Measurements from ENCODE around the gene TENM3.
"Not testable (repeated sequence)": the region's sequence is repeated elsewhere in the genome, so short reads cannot be mapped to it uniquely, and the experiment has no call there.

Gene TENM3

DNA sequence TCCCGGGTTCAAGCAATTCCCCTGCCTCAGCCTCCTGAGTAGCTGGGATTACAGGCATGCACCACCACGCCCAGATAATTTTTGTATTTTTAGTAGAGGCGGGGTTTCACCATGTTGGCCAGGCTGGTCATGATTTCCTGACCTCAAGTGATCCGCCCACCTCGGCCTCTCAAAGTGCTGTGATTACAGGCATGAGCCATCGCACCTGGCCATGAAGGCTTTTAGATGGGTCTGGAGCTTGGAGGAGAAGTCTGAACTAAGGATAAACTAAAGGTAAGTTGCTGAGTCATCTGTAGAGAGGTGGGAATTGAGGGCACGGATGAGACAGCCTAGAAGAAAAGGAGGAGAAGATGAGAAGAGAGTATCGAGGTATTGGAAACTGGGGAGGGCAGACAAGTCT lies at the start of gene TENM3:
Gene TENM3, plus strand, starts transcription at position 199 of the 400 bp plus-strand sequence. CDS start 80,619 bp downstream, outside the sequence.
- not testable (repeated sequence) for DNase-seq (ENCODE audit: low spot score)

DNA sequence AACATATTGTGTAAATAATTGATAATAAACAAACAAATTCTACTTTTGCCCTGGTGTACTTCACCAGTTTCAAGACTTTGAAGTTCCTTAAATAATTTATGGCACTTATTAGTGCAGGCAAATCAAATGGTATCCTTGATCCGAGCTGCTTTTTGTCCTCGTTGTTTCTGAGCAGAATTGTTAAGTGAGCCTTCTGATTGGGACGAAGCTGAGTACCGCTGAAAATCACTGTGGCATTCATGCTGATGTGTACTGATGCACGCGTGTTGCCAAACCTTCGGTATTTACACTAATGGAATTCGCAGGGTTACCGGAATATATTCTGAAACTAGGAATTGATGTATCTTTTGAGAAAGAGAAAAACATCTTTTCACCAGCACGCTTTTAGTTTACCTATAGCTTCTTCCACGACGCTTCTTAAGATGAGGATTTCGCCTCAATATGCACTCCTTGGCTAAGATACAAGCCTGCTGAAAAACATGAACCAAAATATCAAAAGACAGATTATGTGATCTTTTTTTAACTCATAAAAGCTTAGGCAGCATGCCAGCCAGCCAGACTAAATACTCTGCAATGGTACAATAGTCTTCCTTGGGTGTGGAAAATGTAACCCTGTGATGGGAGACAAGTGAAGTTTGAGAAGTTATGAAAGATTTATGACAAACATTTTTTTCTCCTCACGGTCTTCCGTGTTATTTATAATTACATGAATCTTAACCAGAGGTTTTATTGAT lies 48.9 kb upstream of the TENM3 start:
- DNase-seq (ENCODE audit: low spot score), result no peak

DNA sequence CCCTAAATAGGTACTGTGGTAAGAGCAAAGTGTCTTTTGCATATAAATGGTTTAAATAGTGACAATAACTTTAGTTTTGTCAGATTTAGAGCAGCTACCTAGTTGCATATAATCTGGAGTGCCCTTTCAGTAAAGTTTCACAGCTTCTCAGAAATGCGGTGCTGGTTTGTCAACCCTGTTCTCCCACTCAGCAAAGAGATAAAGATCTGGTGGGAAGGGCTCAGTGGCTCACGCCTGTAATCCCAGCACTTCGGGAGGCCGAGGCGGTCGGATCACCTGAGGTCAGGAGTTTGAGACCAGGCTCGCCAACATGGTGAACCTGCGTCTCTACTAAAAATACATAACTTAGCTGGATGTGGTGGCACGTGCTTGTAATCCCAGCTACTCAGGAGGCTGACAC lies 45.6 kb upstream of the TENM3 start:
- no peak for DNase-seq (ENCODE audit: low spot score)

- no peak for DNase-seq (ENCODE audit: low spot score)
These were observed 41.3 kb upstream of the TENM3 start for GRCh38 chr4:182201871-182202270.

- no peak for DNase-seq (ENCODE audit: low spot score)
These were observed 40.6 kb upstream of the TENM3 start for GRCh38 chr4:182202650-182203049.

DNA sequence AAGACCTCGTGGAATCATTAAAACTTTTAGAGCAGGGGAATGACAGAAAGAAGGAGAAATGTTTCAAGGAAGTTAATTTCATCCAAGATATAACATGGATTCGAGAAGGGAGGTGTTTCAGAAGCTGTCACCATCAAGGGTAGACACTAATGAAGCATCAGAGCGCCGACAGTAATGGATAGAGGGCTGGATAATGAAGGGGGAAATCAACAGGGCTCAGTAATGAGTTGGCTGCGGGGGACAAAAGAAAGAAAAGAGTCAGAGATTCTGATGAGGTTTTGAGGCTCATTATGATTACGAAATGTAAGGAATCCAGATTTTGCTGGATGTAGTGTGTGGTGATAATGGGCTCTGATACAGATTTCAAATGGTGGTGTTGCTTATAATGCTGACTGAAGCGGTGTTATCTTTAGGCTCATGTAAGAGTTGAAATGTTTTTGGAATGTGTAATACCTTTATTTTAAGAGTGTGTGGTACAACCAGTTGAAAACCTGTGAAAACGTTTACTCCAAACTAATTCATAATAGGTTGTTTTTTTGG lies 39.3 kb upstream of the TENM3 start:
- DNase-seq (ENCODE audit: low spot score), result no peak

GRCh38 chr4:182205306-182205705 lies 37.9 kb upstream of the TENM3 start:
- no peak for DNase-seq (ENCODE audit: low spot score)

- DNase-seq (ENCODE audit: low spot score), result no peak
These were observed 36.9 kb upstream of the TENM3 start for GRCh38 chr4:182206266-182206665.

- no peak for DNase-seq (ENCODE audit: low spot score)
These were observed 36.3 kb upstream of the TENM3 start for GRCh38 chr4:182206916-182207315.

DNA sequence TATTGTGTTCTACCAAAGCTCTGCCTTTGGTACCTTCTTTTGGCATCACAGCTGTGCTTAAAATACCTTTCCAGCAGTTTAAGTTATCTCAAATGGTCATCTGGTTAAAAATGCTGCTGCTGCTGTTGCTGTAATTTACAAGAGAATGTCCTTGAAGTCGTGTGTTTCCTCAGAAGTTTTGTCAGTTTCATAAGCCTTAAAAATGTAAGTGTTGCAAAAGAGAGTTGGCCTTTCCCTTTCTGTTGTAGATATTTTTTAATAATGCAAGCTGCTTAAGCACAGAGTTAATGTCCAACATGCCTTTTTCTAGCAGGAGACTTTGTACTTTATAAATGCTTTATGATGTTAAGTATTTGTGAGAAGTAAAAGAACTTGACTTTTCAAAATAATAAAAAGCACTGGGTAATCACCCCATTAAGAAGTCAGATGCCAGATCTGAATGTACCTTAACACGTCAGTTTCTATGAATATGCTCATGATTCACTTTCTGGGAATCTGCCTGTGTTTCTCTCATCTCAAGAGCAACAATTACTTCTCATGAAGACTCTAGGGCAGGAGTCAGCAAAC lies 35.3 kb upstream of the TENM3 start:
- DNase-seq (ENCODE audit: low spot score), result peak; percentile 9

- no peak for DNase-seq (ENCODE audit: low spot score)
These were observed 34.6 kb upstream of the TENM3 start for GRCh38 chr4:182208526-182209050.

- no peak for DNase-seq (ENCODE audit: low spot score)
These were observed 30.9 kb upstream of the TENM3 start for GRCh38 chr4:182212211-182212761.

DNA sequence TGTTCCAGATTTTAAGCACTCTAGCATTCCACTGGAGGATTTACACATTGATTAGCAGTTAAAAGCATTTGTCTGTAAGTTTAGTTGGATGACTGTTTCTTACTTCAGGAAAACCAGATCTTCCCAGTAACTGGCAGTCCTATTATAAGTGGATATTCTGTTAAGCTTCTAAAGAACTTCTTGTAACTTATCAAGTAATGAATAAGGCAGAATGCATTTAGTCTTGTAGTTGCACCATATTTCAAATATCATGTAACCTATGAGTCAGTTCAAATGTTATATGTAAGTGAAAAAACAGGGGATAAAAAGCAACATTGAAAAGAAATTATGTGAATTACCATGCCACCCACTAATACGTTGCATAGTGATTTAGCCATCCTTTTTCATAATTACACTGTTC lies 30.2 kb upstream of the TENM3 start:
- no peak for DNase-seq (ENCODE audit: low spot score)

DNA sequence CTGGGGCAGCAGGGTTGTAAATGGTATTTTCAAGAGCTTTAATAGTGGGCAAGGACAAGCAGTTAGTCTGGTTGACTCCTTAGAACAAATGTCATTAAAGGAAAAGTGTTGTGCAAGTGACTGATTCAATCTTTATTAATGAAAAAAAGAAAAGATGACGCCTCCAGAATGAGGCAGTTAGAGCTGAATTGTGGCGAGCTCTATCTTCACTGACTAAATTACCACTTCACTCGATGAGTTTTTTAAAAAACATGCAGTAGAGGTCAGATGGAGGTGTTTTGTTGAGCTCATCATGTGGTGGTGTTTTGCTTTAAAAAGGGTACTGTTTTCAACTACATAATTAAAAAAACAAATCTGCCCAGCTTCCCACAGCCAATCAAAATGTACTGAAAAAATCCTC lies 28.1 kb upstream of the TENM3 start:
- DNase-seq (ENCODE audit: low spot score), result no peak

GRCh38 chr4:182216005-182216404 lies 27.2 kb upstream of the TENM3 start:
- no peak for DNase-seq (ENCODE audit: low spot score)

GRCh38 chr4:182219411-182220056 lies 23.7 kb upstream of the TENM3 start:
- DNase-seq (ENCODE audit: low spot score), result no peak

DNA sequence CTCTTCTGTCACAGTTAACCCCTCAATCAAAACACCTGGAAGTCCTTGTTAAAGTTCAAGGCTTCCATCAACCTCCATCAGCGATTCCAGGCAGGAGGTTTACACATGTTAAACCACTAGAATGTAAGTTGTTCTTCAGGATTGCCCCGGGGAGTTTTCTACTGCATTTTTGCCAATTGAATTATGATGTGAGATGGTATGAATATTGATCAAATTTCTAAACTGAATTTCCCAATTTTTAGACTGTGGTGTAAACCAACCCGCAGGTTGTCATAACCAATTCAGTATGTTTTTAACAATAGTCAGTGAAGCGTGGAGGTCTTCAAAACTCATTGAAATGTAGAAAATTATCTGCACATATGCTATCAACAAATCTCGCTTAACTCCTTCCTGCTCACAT lies 21.2 kb upstream of the TENM3 start:
- no peak for DNase-seq (ENCODE audit: low spot score)

DNA sequence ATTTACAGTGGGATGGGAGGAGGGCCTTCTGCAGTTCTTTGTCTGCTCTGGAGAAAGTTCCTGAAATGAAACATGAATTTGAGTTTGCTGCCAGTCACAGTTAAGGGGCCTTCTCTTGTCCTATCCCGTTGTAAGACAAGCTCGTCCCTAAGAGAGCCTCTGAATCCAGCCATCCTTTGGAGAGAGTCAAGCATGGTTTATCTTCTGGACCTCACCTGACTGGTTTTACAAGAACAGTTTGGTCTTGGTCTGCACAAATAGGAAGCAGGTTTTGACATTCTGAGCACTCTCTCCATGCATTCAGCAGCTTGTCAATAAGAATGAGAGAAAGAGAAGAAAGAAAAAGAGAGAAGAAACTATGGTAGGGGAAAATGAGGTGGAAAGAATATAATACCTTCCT lies 20.4 kb upstream of the TENM3 start:
- DNase-seq (ENCODE audit: low spot score), result no peak

DNA sequence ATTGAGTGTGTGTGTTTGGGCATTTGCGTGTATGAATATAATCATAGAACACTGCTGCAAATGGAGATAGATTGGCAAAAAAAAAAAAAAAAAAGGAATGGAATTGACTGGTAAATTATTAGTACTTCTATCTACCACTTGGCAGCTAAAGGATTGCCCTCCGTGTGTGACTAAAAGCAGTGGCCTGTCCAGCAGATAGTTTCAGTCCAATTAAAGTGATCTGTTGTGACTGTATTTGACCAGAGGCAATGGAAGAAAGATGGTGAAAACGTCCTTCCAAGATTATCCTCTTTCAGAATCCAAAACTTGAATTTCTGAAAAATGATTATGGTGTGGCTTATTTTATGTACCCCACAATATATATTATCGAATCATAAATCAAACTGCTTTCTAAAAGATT lies 19.5 kb upstream of the TENM3 start:
- no peak for DNase-seq (ENCODE audit: low spot score)

GRCh38 chr4:182224192-182224850 lies 18.9 kb upstream of the TENM3 start:
- DNase-seq (ENCODE audit: low spot score), result no peak

DNA sequence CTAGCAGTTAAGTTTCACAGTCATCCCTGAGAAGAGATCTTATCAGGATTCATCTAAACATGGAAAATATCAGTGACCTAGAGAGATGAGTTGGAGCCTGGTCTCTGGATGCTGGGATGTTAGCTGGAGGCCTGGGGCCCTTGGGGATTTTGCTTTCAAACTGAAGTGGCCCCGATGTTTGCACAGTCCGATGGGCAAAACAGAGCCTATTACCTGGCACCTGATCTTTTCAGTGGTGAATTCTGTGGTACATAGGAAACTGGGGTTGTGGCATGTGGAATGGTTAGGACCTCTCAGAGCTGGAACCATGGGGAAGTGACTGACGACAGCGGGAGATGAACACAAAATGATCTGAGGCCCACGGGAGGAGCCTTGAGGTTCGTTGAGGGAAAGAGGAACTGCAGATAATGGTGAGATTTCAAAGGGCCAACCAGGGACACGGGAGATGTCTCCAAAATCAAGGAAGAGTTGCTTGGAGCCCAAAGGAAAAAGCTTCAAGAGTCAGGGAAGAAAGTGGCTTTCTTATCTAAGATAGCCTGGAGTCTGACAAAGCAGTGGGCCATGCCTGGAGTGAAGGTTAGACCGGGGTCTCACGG lies 17.8 kb upstream of the TENM3 start:
- no peak for DNase-seq (ENCODE audit: low spot score)

- DNase-seq (ENCODE audit: low spot score), result no peak
These were observed 15.6 kb upstream of the TENM3 start for GRCh38 chr4:182227611-182228010.

Measured in AG08396 (cell line).